Neural progenitor cell (in vitro differentiated cells): ENCODE results near the gene ULK4. TPM values are rescaled to one million over a fixed set of nuclear protein-coding genes. Genes with fewer than 3 reads are reported as not detected.

Experiments
- DNase-seq: peaks from one replicate; pipeline ENCODE4 v3.0.0-alpha.2; 2016; ENCODE audit warnings: low spot score
- H2AFZ ChIP-seq: fragments of 200-600 bp; sonication (generic); replicated peaks from 2 replicates; pipeline ENCODE4 v1.6.1; 2016; ENCODE audit warnings: antibody characterized with exemption
- H3F3A ChIP-seq: fragments of 200-600 bp; sonication (generic); 2 replicates; pipeline ENCODE4 v1.6.1; 2016; ENCODE audit warnings: antibody characterized with exemption, low read depth
- H3K27ac ChIP-seq: fragments of 200-600 bp; sonication (generic); 2 replicates; pipeline ENCODE4 v1.5.1; 2016; ENCODE audit warnings: mild to moderate bottlenecking
- H3K27me3 ChIP-seq: fragments of 200-600 bp; sonication (generic); 2 replicates; pipeline ENCODE4 v1.6.1; 2016; ENCODE audit warnings: mild to moderate bottlenecking, moderate library complexity
- H3K36me3 ChIP-seq: fragments of 200-600 bp; sonication (generic); 2 replicates; pipeline ENCODE4 v1.5.1; 2016
- H3K4me1 ChIP-seq: fragments of 200-600 bp; sonication (generic); 2 replicates; pipeline ENCODE4 v1.6.1; 2016; ENCODE audit warnings: mixed run types
- H3K4me2 ChIP-seq: fragments of 200-600 bp; sonication (generic); 2 replicates; pipeline ENCODE4 v1.6.1; 2016
- H3K4me3 ChIP-seq: fragments of 200-600 bp; sonication (generic); 2 replicates; pipeline ENCODE4 v1.5.1; 2016
- H3K79me2 ChIP-seq: fragments of 200-600 bp; sonication (generic); 2 replicates; pipeline ENCODE4 v1.6.1; 2016; ENCODE audit warnings: low read depth
- H3K9ac ChIP-seq: fragments of 200-600 bp; sonication (generic); 2 replicates; pipeline ENCODE4 v1.6.1; 2016
- H3K9me3 ChIP-seq: fragments of 200-600 bp; sonication (generic); 2 replicates; pipeline ENCODE4 v1.5.1; 2016; ENCODE audit warnings: low read depth
- H4K20me1 ChIP-seq: fragments of 200-600 bp; sonication (generic); 2 replicates; pipeline ENCODE4 v1.6.1; 2016; ENCODE audit warnings: low read depth
- H3K27ac Mint-ChIP-seq: 3 replicates; pipeline ENCODE4 v1.8.0; 2021; ENCODE audit warnings: mixed read lengths
- H3K27me3 Mint-ChIP-seq: 2 replicates; pipeline ENCODE4 v1.8.0; 2022; ENCODE audit warnings: low read depth, mild to moderate bottlenecking, inconsistent platforms, moderate library complexity, mixed read lengths; ENCODE audit not compliant: insufficient read depth
- H3K36me3 Mint-ChIP-seq: 3 replicates; pipeline ENCODE4 v1.8.0; 2021; ENCODE audit warnings: mixed read lengths
- H3K4me1 Mint-ChIP-seq: 3 replicates; pipeline ENCODE4 v1.8.0; 2021; ENCODE audit warnings: mixed read lengths
- H3K4me3 Mint-ChIP-seq: 3 replicates; pipeline ENCODE4 v1.8.0; 2021; ENCODE audit warnings: mild to moderate bottlenecking, moderate library complexity, mixed read lengths
- H3K9me3 Mint-ChIP-seq: 3 replicates; pipeline ENCODE4 v1.8.0; 2020; ENCODE audit warnings: mixed read lengths
- CTCF ChIP-seq: fragments of 200-600 bp; sonication (generic); IDR thresholded peaks from 2 replicates; pipeline ENCODE4 v1.5.1; 2017; ENCODE audit warnings: antibody characterized with exemption, mild to moderate bottlenecking
- EZH2 ChIP-seq: fragments of 200-600 bp; sonication (generic); IDR thresholded peaks from 2 replicates; pipeline ENCODE4 v1.6.1; 2017; ENCODE audit warnings: antibody characterized with exemption, mild to moderate bottlenecking, moderate library complexity
- EZH2phosphoT487 ChIP-seq: fragments of 200-600 bp; sonication (generic); IDR thresholded peaks from 2 replicates; pipeline ENCODE4 v1.6.1; 2017; ENCODE audit warnings: antibody characterized with exemption
- total RNA-seq: library from RNA; depleted of rRNA; stranded (reverse); fragments of >200 nt; gene quantifications from 2 replicates; pipeline ENCODE4 v1.2.3, GENCODE V29; 2015; ENCODE audit warnings: low replicate concordance

ULK4 gene
- total RNA-seq, 1 donor from 2014 or later, result 33.0 TPM

DNA sequence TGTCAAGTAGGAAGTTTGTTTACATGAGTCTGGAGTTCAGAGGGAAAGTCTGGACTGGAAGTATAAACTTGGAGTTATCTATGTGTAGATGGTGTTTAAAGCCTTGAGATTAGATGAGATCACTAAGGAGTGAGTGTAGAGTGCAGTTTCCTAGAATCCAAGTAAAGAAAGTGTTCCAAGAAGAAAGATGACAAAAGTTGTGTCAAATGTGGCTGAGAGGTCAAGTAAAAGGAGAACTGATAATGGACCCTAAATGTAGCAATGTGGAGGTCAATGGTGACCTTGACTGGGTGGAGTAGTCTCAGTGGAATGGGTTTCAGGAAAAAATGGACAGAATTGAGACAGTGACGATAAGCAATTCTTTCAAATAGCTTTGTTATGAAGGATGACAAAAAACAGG lies 39.9 kb upstream of the ULK4 start:
- Mint-ChIP-seq H3K9me3 (peaks cover 7% of the 10 kb centered on the region), H3K27ac (no peak overlapping the region), H3K36me3 (no peaks in the 10 kb centered on the region), H3K4me3 (no peak overlapping the region), H3K4me1 (peaks cover 5% of the 10 kb centered on the region), H3K27me3 (peaks cover 4% of the 10 kb centered on the region)
- Histone ChIP-seq H3K79me2 (no peaks in the 10 kb centered on the region), H3K4me3 (no peak overlapping the region), H3K9ac (no peak overlapping the region), H2AFZ (no peak overlapping the region), H3K27ac (no peak overlapping the region), H3K4me2 (no peak overlapping the region), H3F3A (no peaks in the 10 kb centered on the region), H3K36me3 (no peaks in the 10 kb centered on the region), H3K27me3 (no peaks in the 10 kb centered on the region), H3K9me3 (no peaks in the 10 kb centered on the region), H4K20me1 (no peaks in the 10 kb centered on the region), H3K4me1 (no peaks in the 10 kb centered on the region)
- TF ChIP-seq EZH2phosphoT487 (no peak), EZH2 (no peak), CTCF (no peak)
- DNase-seq, result no peak

GRCh38 chr3:41999909-42000308 lies 38.0 kb upstream of the ULK4 start:
- Histone ChIP-seq H3K27me3 (no peaks in the 10 kb centered on the region), H3K9me3 (no peaks in the 10 kb centered on the region), H3K36me3 (no peaks in the 10 kb centered on the region), H3K9ac (no peak overlapping the region), H3K4me1 (no peaks in the 10 kb centered on the region), H3K27ac (no peak overlapping the region), H3K79me2 (no peaks in the 10 kb centered on the region), H4K20me1 (no peaks in the 10 kb centered on the region), H3F3A (no peaks in the 10 kb centered on the region), H3K4me2 (no peak overlapping the region), H3K4me3 (no peak overlapping the region), H2AFZ (no peak overlapping the region)
- TF ChIP-seq EZH2phosphoT487, result no peak
- TF ChIP-seq CTCF, result no peak
- TF ChIP-seq EZH2, result no peak
- Mint-ChIP-seq H3K36me3 (no peaks in the 10 kb centered on the region), H3K4me3 (no peak overlapping the region), H3K27ac (no peak overlapping the region), H3K4me1 (peaks cover 5% of the 10 kb centered on the region), H3K27me3 (peaks cover 2% of the 10 kb centered on the region), H3K9me3 (peaks cover 7% of the 10 kb centered on the region)
- DNase-seq, result no peak

GRCh38 chr3:41997702-41998550 lies 36.0 kb upstream of the ULK4 start:
- Histone ChIP-seq H3K27me3 (no peaks in the 10 kb centered on the region), H3K9me3 (no peaks in the 10 kb centered on the region), H3K79me2 (no peaks in the 10 kb centered on the region), H3K4me1 (no peaks in the 10 kb centered on the region), H3K36me3 (no peaks in the 10 kb centered on the region), H3K4me3 (no peak overlapping the region), H2AFZ (peak overlapping the region; percentile 93), H4K20me1 (no peaks in the 10 kb centered on the region), H3K27ac (no peak overlapping the region), H3K4me2 (peak overlapping the region; percentile 12), H3K9ac (no peak overlapping the region), H3F3A (no peaks in the 10 kb centered on the region)
- peak overlapping the region; percentile 2 for H3K27ac Mint-ChIP-seq
- peaks cover 5% of the 10 kb centered on the region for H3K27me3 Mint-ChIP-seq
- TF ChIP-seq EZH2phosphoT487 (no peak), CTCF (peak; percentile 62), EZH2 (no peak)
- H3K9me3 Mint-ChIP-seq, result peaks cover 7% of the 10 kb centered on the region
- H3K4me3 Mint-ChIP-seq, result no peak overlapping the region
- peak; percentile 45 for DNase-seq
- peaks cover 5% of the 10 kb centered on the region for H3K4me1 Mint-ChIP-seq
- H3K36me3 Mint-ChIP-seq, result no peaks in the 10 kb centered on the region
